Lung (tissue), 12 donors: ENCODE measurements around the gene ARHGAP15. TPM values are rescaled to one million over a fixed set of nuclear protein-coding genes. Genes with fewer than 3 reads are reported as not detected.

Experiments used
- ATAC-seq: fragments of 200-7000 bp; cut with Tn5 transposase; one replicate; pipeline ENCODE4 v1.9.1; 2020; ENCODE audit warnings: moderate number of reproducible peaks; ENCODE audit not compliant: insufficient read depth, low FRiP score
- DNase-seq, 3 donors: peaks; one replicate each; pipeline ENCODE4 v3.0.0-alpha.2; 2013 to 2017
- H3K27ac ChIP-seq, 2 donors: one replicate each; pipeline ENCODE4 v1.5.1; 2013; ENCODE audit warnings: mild to moderate bottlenecking in 2 of 2, moderate library complexity in 2 of 2, control low read depth in 1 of 2, inconsistent platforms in 1 of 2, low read depth in 1 of 2, low read length in 1 of 2
- H3K27me3 ChIP-seq, 3 donors: one replicate each; pipeline ENCODE4 v1.5.1; 2013; ENCODE audit warnings: low read length in 2 of 3; ENCODE audit not compliant: control insufficient read depth in 3 of 3, insufficient read depth in 3 of 3
- H3K36me3 ChIP-seq, 4 donors: one replicate each; pipeline ENCODE4 v1.5.1; 2013; ENCODE audit warnings: low read length in 4 of 4, mild to moderate bottlenecking in 1 of 4, moderate library complexity in 1 of 4; ENCODE audit not compliant: control insufficient read depth in 4 of 4, insufficient read depth in 4 of 4
- H3K4me1 ChIP-seq, 5 donors: one replicate each; pipeline ENCODE4 v1.5.1; 2013; ENCODE audit warnings: low read length in 5 of 5, mild to moderate bottlenecking in 2 of 5, moderate library complexity in 1 of 5; ENCODE audit not compliant: control insufficient read depth in 5 of 5, insufficient read depth in 5 of 5
- H3K4me3 ChIP-seq: one replicate; pipeline ENCODE4 v1.5.1; 2013; ENCODE audit warnings: mild to moderate bottlenecking, control low read depth, moderate library complexity
- H3K9ac ChIP-seq, 2 donors: one replicate each; pipeline ENCODE4 v1.5.1; 2013; ENCODE audit warnings: low read length in 2 of 2, control low read depth in 1 of 2; ENCODE audit not compliant: insufficient read depth in 1 of 2
- H3K9me3 ChIP-seq, 4 donors: one replicate each; pipeline ENCODE4 v1.5.1; 2013; ENCODE audit warnings: low read length in 3 of 4, mild to moderate bottlenecking in 1 of 4, moderate library complexity in 1 of 4; ENCODE audit not compliant: control insufficient read depth in 4 of 4, insufficient read depth in 3 of 4
- CTCF ChIP-seq: IDR thresholded peaks from 2 replicates; pipeline ENCODE4 v1.5.1; 2012; ENCODE audit warnings: mild to moderate bottlenecking; ENCODE audit errors: control extremely low read depth, extremely low read depth
- WGBS, 2 donors: extraction: QIAGEN DNeasy Blood & Tissue Kit; methylation state at CpG; one replicate each; pipeline ENCODE4 v1.1.7; 2013; 5-methylcytosine and 5-hydroxymethylcytosine counted together
- polyA plus RNA-seq, 2 donors: library from polyadenylated mRNA; stranded (reverse); fragments of 200-250 nt; gene quantifications; one replicate each; pipeline ENCODE4 v1.2.1, GENCODE V29; 2013
- total RNA-seq, 2 donors: library from RNA; depleted of rRNA in 1 of 2; stranded (reverse); fragments of >200 nt in 1 of 2; gene quantifications; one replicate each; pipeline ENCODE4 v1.2.1, GENCODE V29; 2014 to 2021
- donor health status: control.
- donor health status: control.
- donor health status: Bipolar disorder and iron deficiency.
- donor health status: healthy.
- donor health status: DM: yes; HTN: yes; CAD: no.

The ARHGAP15 gene
- total and polyA plus RNA-seq, 4 donors, result 5.9 to 74.3 (median 13.2) TPM

- no peak for DNase-seq
- Histone ChIP-seq H3K9me3 (no peaks in the 10 kb centered on the region), H3K4me1 (no peaks in the 10 kb centered on the region), H3K9ac (no peak overlapping the region), H3K27ac (no peak overlapping the region), H3K36me3 (no peaks in the 10 kb centered on the region), H3K4me3 (no peak overlapping the region), H3K27me3 (no peaks in the 10 kb centered on the region)
- 35 to 62% methylated on average over 3 of the region's 3 CpGs for WGBS, 2 donors
- no peak for TF ChIP-seq CTCF
- ATAC-seq, result no peak
Observed at GRCh38 chr2:143422681-143423080, 293.5 kb downstream of the ARHGAP15 start.

- Histone ChIP-seq H3K27me3 (no peaks in the 10 kb centered on the region), H3K36me3 (no peaks in the 10 kb centered on the region), H3K4me1 (no peaks in the 10 kb centered on the region), H3K4me3 (no peak overlapping the region), H3K27ac (no peak overlapping the region), H3K9me3 (no peaks in the 10 kb centered on the region), H3K9ac (no peak overlapping the region)
- DNase-seq (no peak), ATAC-seq (no peak)
- WGBS, 2 donors, result 77 to 85% methylated on average over 1 of the region's 1 CpG
- no peak for TF ChIP-seq CTCF
Observed at GRCh38 chr2:143425896-143426295, 296.7 kb downstream of the ARHGAP15 start.

DNA sequence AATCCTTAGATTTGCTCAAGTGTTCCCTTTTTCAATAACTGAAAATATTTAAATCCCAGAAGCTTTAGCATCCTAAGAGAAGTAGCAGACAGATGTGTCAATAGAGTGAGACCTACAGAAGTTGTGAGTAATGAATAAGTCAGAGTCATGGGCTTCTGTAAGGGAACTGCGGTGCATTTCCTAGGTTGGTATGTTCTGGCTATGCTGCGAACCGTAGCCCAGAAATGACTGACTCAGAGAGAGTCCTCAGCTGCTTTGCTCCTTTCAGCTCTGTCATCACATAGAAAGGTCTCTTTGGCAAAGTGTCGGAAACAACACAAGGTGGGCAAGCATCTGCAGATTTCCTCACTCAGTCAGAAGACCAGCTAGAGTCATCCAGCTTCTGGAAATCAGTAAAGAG, 297.1 kb downstream of the ARHGAP15 start:
- no peaks in the 10 kb centered on the region for H3K4me1 ChIP-seq
- no peaks in the 10 kb centered on the region for H3K9me3 ChIP-seq
- no peak overlapping the region for H3K27ac ChIP-seq
- H3K9ac ChIP-seq, result no peak overlapping the region
- H3K27me3 ChIP-seq, result no peaks in the 10 kb centered on the region
- no peaks in the 10 kb centered on the region for H3K36me3 ChIP-seq
- WGBS, 2 donors, result 92 to 95% methylated on average over 4 of the region's 4 CpGs
- DNase-seq, result no peak
- ATAC-seq, result no peak
- H3K4me3 ChIP-seq, result no peak overlapping the region
- no peak for TF ChIP-seq CTCF

- WGBS, 2 donors, result 82 to 94% methylated on average over 1 of the region's 1 CpG
- Histone ChIP-seq H3K27me3 (no peaks in the 10 kb centered on the region), H3K4me3 (no peak overlapping the region), H3K36me3 (no peaks in the 10 kb centered on the region), H3K9ac (no peak overlapping the region), H3K9me3 (no peaks in the 10 kb centered on the region), H3K27ac (no peak overlapping the region), H3K4me1 (peaks cover 0 to 13% (median 5%) of the 10 kb centered on the region in 5 donors)
- no peak for TF ChIP-seq CTCF
- DNase-seq (no peak), ATAC-seq (no peak)
Observed at GRCh38 chr2:143428700-143429099, 299.5 kb downstream of the ARHGAP15 start.
